ENCODE data around the gene C12orf57. TPM values are rescaled to one million over a fixed set of nuclear protein-coding genes. Genes with fewer than 3 reads are reported as not detected.

Gene C12orf57
- polyA plus RNA-seq, 1 donor from 2014 or later, result 500 TPM

DNA sequence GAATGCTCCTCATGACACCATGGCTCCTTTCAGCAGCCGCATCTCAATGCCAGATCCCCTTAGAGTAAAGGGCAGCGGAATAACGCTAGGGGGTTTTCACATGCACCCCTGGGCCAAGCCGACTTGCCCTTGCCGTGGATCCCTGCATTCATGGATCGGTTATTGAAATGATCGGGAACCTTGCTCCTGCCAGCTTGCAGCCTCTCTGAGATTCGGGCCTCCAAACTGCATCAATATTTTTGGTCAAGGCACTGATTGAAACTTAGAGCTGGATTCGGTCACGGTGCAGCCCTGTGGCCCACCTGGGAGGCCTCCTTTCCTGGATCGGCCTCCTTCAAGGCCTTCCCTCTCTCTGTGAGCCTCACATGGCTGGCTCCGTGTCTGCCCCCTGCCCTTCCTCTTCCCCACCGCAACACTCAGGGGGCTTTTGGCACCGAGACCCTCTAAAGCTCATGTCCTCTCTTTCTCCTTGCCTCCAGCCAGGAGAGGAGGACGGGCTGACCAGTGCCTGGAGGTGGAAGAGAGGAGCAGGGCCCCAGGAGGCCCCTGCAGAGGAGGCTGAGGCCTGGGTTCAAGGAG is 9.1 kb downstream of the C12orf57 start (continued):
- TF ChIP-seq, protein P1, sequence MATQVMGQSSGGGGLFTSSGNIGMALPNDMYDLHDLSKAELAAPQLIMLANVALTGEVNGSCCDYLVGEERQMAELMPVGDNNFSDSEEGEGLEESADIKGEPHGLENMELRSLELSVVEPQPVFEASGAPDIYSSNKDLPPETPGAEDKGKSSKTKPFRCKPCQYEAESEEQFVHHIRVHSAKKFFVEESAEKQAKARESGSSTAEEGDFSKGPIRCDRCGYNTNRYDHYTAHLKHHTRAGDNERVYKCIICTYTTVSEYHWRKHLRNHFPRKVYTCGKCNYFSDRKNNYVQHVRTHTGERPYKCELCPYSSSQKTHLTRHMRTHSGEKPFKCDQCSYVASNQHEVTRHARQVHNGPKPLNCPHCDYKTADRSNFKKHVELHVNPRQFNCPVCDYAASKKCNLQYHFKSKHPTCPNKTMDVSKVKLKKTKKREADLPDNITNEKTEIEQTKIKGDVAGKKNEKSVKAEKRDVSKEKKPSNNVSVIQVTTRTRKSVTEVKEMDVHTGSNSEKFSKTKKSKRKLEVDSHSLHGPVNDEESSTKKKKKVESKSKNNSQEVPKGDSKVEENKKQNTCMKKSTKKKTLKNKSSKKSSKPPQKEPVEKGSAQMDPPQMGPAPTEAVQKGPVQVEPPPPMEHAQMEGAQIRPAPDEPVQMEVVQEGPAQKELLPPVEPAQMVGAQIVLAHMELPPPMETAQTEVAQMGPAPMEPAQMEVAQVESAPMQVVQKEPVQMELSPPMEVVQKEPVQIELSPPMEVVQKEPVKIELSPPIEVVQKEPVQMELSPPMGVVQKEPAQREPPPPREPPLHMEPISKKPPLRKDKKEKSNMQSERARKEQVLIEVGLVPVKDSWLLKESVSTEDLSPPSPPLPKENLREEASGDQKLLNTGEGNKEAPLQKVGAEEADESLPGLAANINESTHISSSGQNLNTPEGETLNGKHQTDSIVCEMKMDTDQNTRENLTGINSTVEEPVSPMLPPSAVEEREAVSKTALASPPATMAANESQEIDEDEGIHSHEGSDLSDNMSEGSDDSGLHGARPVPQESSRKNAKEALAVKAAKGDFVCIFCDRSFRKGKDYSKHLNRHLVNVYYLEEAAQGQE (IDR thresholded peaks at IDR 0.05; ENCODE audit: borderline replicate concordance), result no peak
- no peak for TF ChIP-seq EZH2 (IDR thresholded peaks at IDR 0.05; ENCODE audit: borderline replicate concordance, insufficient read depth, low read length, poor library complexity, severe bottlenecking)

DNA sequence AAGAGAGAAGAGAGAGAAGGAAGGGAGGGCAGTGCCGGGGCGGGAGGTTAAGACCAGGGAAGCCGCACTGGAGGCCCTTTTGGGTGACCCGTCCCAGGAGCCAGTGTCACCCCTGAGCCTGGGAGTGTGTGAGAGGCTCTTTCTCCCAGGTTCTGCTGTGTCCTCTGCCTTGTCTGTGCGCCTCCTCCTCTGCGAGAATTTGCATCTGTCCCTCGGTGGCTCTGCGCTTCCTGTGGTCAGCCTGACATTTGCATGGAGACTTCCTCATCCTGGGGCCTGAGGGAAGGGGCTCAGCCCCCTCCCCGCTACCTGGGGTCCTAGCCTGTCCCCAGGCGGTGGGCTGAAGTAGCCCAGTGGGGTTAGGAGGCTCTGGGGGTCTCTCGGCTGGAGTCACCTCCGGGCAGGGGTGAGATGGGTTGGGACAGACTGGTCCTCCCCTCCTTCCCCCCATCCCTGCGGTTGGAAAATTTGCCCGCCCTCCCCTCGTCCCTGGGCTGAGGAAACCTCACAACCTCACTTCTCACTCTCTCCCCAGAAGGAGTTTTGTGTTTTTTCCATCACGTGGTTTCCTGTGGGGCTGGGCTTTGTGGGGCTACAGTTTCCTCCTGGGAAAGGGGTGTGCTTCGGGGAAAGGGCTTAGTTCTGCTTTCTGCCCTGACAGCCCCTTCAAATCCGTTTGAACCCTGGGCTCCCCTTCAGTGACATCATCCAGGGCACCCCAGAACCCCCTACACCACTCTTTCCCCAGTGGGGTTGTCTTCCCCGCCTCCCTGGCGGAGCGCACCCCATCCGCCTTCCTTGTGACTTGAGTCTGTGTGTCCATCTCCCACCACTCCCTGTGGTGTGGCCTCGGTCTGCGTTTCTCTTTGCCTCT is 9.9 kb downstream of the C12orf57 start:
- no peaks in the 10 kb centered on the region for H3K36me3 ChIP-seq (ENCODE audit: insufficient read depth, low read length)
- TF ChIP-seq TAF1 (IDR thresholded peaks at IDR 0.05; ENCODE audit: low read depth) (no peak), EZH2 (IDR thresholded peaks at IDR 0.05; ENCODE audit: borderline replicate concordance, insufficient read depth, low read length, poor library complexity, severe bottlenecking) (no peak), EP300 (conservative IDR thresholded peaks at IDR 0.05; ENCODE audit: poor library complexity, severe bottlenecking) (no peak), RAD21 (conservative IDR thresholded peaks at IDR 0.05) (no peak), SMC3 (conservative IDR thresholded peaks at IDR 0.05; ENCODE audit: poor library complexity) (no peak), POLR2AphosphoS5 (IDR thresholded peaks at IDR 0.05) (no peak), MXI1 (conservative IDR thresholded peaks at IDR 0.05; ENCODE audit: poor library complexity, severe bottlenecking) (no peak)
- TF ChIP-seq, protein P1 (IDR thresholded peaks at IDR 0.05; ENCODE audit: borderline replicate concordance), result no peak
- TF ChIP-seq, protein P2, sequence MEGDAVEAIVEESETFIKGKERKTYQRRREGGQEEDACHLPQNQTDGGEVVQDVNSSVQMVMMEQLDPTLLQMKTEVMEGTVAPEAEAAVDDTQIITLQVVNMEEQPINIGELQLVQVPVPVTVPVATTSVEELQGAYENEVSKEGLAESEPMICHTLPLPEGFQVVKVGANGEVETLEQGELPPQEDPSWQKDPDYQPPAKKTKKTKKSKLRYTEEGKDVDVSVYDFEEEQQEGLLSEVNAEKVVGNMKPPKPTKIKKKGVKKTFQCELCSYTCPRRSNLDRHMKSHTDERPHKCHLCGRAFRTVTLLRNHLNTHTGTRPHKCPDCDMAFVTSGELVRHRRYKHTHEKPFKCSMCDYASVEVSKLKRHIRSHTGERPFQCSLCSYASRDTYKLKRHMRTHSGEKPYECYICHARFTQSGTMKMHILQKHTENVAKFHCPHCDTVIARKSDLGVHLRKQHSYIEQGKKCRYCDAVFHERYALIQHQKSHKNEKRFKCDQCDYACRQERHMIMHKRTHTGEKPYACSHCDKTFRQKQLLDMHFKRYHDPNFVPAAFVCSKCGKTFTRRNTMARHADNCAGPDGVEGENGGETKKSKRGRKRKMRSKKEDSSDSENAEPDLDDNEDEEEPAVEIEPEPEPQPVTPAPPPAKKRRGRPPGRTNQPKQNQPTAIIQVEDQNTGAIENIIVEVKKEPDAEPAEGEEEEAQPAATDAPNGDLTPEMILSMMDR (IDR thresholded peaks at IDR 0.05; ENCODE audit: poor library complexity, severe bottlenecking), result no peak
- H3K9me3 ChIP-seq (ENCODE audit: low read length), result no peaks in the 10 kb centered on the region
- H4K20me1 ChIP-seq (ENCODE audit: insufficient read depth), result no peaks in the 10 kb centered on the region
- no peak overlapping the region for H3K4me3 ChIP-seq (ENCODE audit: low read length)
- H3F3A ChIP-seq (ENCODE audit: insufficient read depth, low read length, poor library complexity, severe bottlenecking), result no peaks in the 10 kb centered on the region
- no peak overlapping the region for H3K9ac ChIP-seq (ENCODE audit: low read length)
- H3K27me3 ChIP-seq (ENCODE audit: insufficient read depth, low read depth, low read length), result no peaks in the 10 kb centered on the region
- no peak overlapping the region for H3K4me2 ChIP-seq (ENCODE audit: low read length)
- no peak overlapping the region for H2AFZ ChIP-seq (ENCODE audit: low read depth, low read length)
- H3K27ac ChIP-seq (ENCODE audit: low read length), result no peak overlapping the region
- no peaks in the 10 kb centered on the region for H3K79me2 ChIP-seq (replicated peaks; ENCODE audit: insufficient read depth, low read length)
- no peaks in the 10 kb centered on the region for H3K9me2 ChIP-seq (ENCODE audit: insufficient read depth, low read length)
